K562 (cell line): ENCODE results near the gene ZFPM1. TPM values are rescaled to one million over a fixed set of nuclear protein-coding genes. Genes with fewer than 3 reads are reported as not detected.

Source experiments
- ARID1B ChIP-seq: fragments of 450-650 bp; IDR thresholded peaks from 2 replicates; pipeline ENCODE4 v1.6.1; 2016; ENCODE audit warnings: antibody characterized with exemption, mild to moderate bottlenecking, inconsistent platforms
- BCL6 ChIP-seq: fragments of 250-450 bp; sonication (Bioruptor Pico); IDR thresholded peaks from 2 replicates; pipeline ENCODE4 v1.4.0; 2020
- BRD4 ChIP-seq: fragments of 200-600 bp; sonication (generic); IDR thresholded peaks from 2 replicates; pipeline ENCODE4 v1.6.1; 2017; ENCODE audit warnings: inconsistent platforms
- CREM ChIP-seq: IDR thresholded peaks from 2 replicates; pipeline ENCODE4 v1.6.1; 2014; ENCODE audit warnings: antibody characterized with exemption, low read depth
- ETV5 ChIP-seq: sonication (generic); formaldehyde crosslinking; IDR thresholded peaks from 2 replicates; pipeline ENCODE4 v1.4.0; 2020; ENCODE audit warnings: low read depth, mild to moderate bottlenecking, missing genetic modification reagents
- FUS ChIP-seq: fragments of 200-400 bp; formaldehyde crosslinking; optimal IDR thresholded peaks from 2 replicates; pipeline ENCODE3; 2017; ENCODE audit warnings: low read depth, low read length
- HEY1 ChIP-seq: fragments of 250-450 bp; sonication (Bioruptor Pico); IDR thresholded peaks from 2 replicates; pipeline ENCODE4 v1.5.0; 2020; ENCODE audit warnings: mild to moderate bottlenecking, moderate library complexity, borderline replicate concordance
- KDM1A ChIP-seq, 2 experiments: fragments of 450-650 bp; IDR thresholded peaks; 2 replicates each; pipeline ENCODE4 v1.6.1; 2016; ENCODE audit warnings: mild to moderate bottlenecking in 2 of 2
- MTA1 ChIP-seq: fragments of 450-650 bp; IDR thresholded peaks from 2 replicates; pipeline ENCODE4 v1.6.1; 2017; ENCODE audit warnings: borderline replicate concordance
- RFX5 ChIP-seq: IDR thresholded peaks from 2 replicates; pipeline ENCODE4 v1.6.1; 2011; ENCODE audit warnings: low read depth, mild to moderate bottlenecking, improper control_type of control experiment, low read length
- SAP30 ChIP-seq: fragments of 200-600 bp; sonication (generic); IDR thresholded peaks from 2 replicates; pipeline ENCODE4 v1.6.1; 2012; ENCODE audit warnings: borderline replicate concordance, low read depth, mild to moderate bottlenecking, moderate library complexity, low read length, control low read depth, inconsistent platforms; ENCODE audit not compliant: insufficient read depth, poor library complexity, severe bottlenecking
- TCFL5 ChIP-seq: fragments of 250-450 bp; sonication (Bioruptor Pico); conservative IDR thresholded peaks from 2 replicates; pipeline ENCODE4 v1.6.1; 2021; ENCODE audit warnings: mild to moderate bottlenecking, moderate library complexity, matching md5 sums
- ZBTB33 ChIP-seq: sonication (generic); formaldehyde crosslinking; IDR thresholded peaks from 2 replicates; pipeline ENCODE4 v1.8.1; 2023; ENCODE audit warnings: mild to moderate bottlenecking, missing genetic modification reagents
- ZFX ChIP-seq: sonication (generic); formaldehyde crosslinking; IDR thresholded peaks from 2 replicates; pipeline ENCODE4 v1.8.0; 2022; ENCODE audit warnings: mild to moderate bottlenecking, missing genetic modification reagents, moderate library complexity
- ZNF12 ChIP-seq: sonication (generic); formaldehyde crosslinking; IDR thresholded peaks from 2 replicates; pipeline ENCODE4 v1.4.0; 2020; ENCODE audit warnings: mild to moderate bottlenecking, missing genetic modification reagents
- ZNF146 ChIP-seq: IDR thresholded peaks from one replicate; pipeline ENCODE4 v1.6.1; 2018; ENCODE audit warnings: missing compliant biosample characterization; ENCODE audit not compliant: unreplicated experiment
- ZNF184 ChIP-seq: sonication (generic); formaldehyde crosslinking; IDR thresholded peaks from 2 replicates; pipeline ENCODE4 v1.5.0; 2020; ENCODE audit warnings: missing genetic modification reagents
- ZNF280B ChIP-seq: fragments of 250-450 bp; sonication (Bioruptor Pico); IDR thresholded peaks from 2 replicates; pipeline ENCODE4 v1.5.1; 2021; ENCODE audit warnings: mild to moderate bottlenecking
- ZNF3 ChIP-seq: fragments of 250-450 bp; sonication (Bioruptor Pico); IDR thresholded peaks from 2 replicates; pipeline ENCODE4 v1.5.0; 2021; ENCODE audit warnings: mild to moderate bottlenecking, moderate library complexity
- ZNF57 ChIP-seq: fragments of 450-650 bp; formaldehyde crosslinking; IDR thresholded peaks from 2 replicates; pipeline ENCODE4 v1.4.0; 2020; ENCODE audit warnings: mild to moderate bottlenecking, moderate library complexity
- ZNF609 ChIP-seq: sonication (generic); formaldehyde crosslinking; IDR thresholded peaks from 2 replicates; pipeline ENCODE4 v1.8.1; 2023; ENCODE audit warnings: missing genetic modification reagents, mild to moderate bottlenecking, borderline replicate concordance
- polyA plus RNA-seq, 8 experiments: library from polyadenylated mRNA; depleted of rRNA in 4 of 8; stranded (reverse) in 5 of 8; unstranded in 3 of 8; fragments of >200 nt; fragmentation: Nextera tagmentation in 2 of 8; fragmentation: Illumina TruSeq in 1 of 8; extraction: Ambion mirVana in 2 of 8; extraction: Trizol in 1 of 8; gene quantifications; 2 replicates each; pipeline versions ENCODE4 v1.2.1 to v1.2.3, GENCODE V29; 2011 to 2014; ENCODE audit warnings: inconsistent platforms in 1 of 8, missing spikeins in 1 of 8
- total RNA-seq, 7 experiments: library from RNA; depleted of rRNA in 6 of 7; stranded (reverse); fragments of >200 nt in 6 of 7; fragmentation: Illumina TruSeq in 2 of 7; extraction: Trizol in 2 of 7; gene quantifications; 2 replicates each; pipeline versions ENCODE4 v1.2.1 to v1.2.3, GENCODE V29; 2011 to 2021; ENCODE audit warnings: low replicate concordance in 1 of 7

The ZFPM1 gene
- total and polyA plus RNA-seq, 9 of the 15 experiments (the other 6 are each of a cell fraction or from before 2014, with no cell fraction given): 0.03 to 35.9 (median 1.4) TPM

- TF ChIP-seq ZNF280B (CRISPR knock-in tag): no peak
- peak in 1 of 2 experiments; percentile 49; a peak in 3 of 4 replicates for TF ChIP-seq KDM1A (IDR thresholded peaks at IDR 0.05)
- TF ChIP-seq CREM: peak; percentile 62
- no peak for TF ChIP-seq SAP30
- peak; percentile 58 for TF ChIP-seq ETV5 (CRISPR knock-in tag)
- TF ChIP-seq ZFX (CRISPR knock-in tag): peak; percentile 62
- no peak for TF ChIP-seq HEY1
- TF ChIP-seq ZNF146 (CRISPR knock-in tag): no peak
- TF ChIP-seq ZNF184: no peak
- TF ChIP-seq ZBTB33: no peak
- TF ChIP-seq MTA1: no peak
- TF ChIP-seq RFX5: no peak
- peak; percentile 80 for TF ChIP-seq ARID1B
- no peak for TF ChIP-seq ZNF57
- TF ChIP-seq TCFL5: no peak
- TF ChIP-seq BRD4: no peak
- no peak for TF ChIP-seq ZNF3 (CRISPR knock-in tag)
- TF ChIP-seq ZNF12 (CRISPR knock-in tag): no peak
- no peak for TF ChIP-seq ZNF609 (CRISPR knock-in tag)
- peak; percentile 50 for TF ChIP-seq FUS
- no peak for TF ChIP-seq BCL6
Observed at GRCh38 chr16:88473666-88474534, 20.8 kb downstream of the ZFPM1 start (continued).
